IPS DF 19.7 (cell line): ENCODE data around the gene TECPR1.
A peak's percentile ranks its signal among the peaks of the same experiment; 100 is the strongest.

ENCODE experiments used
- DNase-seq: peaks from one replicate; pipeline ENCODE4 v3.0.0-alpha.2; 2013; ENCODE audit warnings: low read depth, low spot score

The TECPR1 gene, protein sequence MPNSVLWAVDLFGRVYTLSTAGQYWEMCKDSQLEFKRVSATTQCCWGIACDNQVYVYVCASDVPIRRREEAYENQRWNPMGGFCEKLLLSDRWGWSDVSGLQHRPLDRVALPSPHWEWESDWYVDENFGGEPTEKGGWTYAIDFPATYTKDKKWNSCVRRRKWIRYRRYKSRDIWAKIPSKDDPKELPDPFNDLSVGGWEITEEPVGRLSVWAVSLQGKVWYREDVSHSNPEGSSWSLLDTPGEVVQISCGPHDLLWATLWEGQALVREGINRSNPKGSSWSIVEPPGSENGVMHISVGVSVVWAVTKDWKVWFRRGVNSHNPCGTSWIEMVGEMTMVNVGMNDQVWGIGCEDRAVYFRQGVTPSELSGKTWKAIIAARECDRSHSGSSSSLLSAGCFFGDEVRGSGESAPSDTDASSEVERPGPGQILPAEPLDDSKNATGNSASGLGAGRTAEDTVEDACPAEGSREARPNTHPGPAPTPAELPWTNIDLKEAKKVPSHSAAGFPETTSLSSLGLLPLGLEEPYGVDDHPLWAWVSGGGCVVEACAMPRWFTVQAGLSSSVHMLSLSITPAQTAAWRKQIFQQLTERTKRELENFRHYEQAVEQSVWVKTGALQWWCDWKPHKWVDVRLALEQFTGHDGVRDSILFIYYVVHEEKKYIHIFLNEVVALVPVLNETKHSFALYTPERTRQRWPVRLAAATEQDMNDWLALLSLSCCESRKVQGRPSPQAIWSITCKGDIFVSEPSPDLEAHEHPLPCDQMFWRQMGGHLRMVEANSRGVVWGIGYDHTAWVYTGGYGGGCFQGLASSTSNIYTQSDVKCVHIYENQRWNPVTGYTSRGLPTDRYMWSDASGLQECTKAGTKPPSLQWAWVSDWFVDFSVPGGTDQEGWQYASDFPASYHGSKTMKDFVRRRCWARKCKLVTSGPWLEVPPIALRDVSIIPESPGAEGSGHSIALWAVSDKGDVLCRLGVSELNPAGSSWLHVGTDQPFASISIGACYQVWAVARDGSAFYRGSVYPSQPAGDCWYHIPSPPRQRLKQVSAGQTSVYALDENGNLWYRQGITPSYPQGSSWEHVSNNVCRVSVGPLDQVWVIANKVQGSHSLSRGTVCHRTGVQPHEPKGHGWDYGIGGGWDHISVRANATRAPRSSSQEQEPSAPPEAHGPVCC

DNA sequence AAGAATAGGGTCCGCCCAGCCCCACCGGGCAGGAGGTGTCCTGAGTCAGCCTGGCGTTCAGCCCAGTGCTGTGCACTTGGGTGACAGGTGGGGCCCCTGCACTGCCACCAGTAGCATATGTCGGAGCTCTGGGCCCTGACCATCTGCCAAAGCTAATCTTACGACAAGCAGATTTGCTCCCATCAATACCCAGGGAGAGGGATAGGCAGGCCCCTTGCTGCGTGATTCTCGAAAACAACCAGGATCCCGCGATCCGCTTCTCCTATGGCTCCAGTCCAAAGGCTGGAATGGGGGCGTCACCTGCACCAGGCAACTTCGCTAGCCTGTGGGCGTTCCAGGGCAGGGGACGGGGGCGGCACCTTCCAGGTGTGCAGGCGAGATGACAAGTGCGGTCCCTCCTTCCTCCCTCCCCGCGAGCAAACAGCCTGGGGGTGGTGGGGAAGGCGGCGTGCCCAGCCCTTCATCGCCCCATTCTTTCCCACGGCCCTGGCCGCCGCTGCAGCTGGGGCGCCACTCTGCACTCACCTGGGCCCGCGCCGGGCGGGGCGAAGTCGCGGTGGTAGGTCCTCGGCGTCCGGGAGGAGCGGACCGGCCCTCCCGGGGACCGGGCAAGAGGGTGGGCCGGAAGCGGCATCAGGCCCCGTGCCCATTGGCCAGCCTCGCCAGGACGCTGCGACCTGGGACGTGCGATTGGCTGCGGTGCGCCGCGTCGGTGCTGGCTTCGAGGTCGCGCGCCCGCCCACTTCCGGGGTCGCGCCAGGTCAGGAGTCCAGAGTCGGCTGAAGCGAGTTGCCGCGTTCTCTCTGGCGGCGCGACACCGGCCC lies at the start of gene TECPR1:
TECPR1 (minus strand) TSS at position 632 of the 824 bp plus-strand sequence. CDS start 6,086 bp downstream, outside the sequence.
- peak; percentile 73 for DNase-seq

DNA sequence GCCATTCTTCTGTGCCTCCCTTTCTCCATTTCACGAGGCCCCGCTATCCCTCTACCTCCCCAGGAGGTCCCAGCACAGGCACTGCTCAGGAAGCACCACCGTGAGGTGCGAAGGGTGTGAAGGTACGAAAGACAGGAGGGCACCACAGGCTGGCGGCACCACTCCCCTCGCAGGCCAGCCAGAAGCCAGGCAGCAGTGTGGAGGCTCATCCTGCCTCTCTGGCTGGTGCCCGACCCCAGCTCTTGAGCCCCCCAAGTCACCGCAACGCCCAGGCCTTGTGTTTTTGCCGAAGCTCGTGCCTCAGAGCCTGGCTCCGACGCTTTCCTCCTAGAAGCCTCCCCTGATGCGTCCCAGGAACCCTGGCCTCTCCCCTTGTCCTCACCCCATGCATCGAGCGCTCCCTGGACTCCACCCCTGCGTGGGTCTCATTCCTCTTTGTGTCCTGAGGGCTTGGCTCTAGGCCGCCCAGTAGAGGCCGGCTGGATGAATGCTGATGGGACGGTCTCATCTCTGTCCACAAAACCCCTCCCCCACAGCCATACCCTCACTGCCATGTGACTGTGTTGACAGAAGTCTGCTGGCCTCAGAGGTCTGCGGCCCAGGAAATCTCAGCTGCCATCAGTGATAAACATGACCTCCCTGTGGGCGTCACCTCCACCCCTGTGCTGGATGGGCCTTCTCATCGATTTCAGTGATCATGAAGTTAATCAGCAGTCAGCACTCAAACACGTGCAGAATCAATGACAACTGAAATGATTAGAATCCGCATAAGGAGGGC lies 48.8 kb upstream of the TECPR1 start:
- DNase-seq = no peak

DNA sequence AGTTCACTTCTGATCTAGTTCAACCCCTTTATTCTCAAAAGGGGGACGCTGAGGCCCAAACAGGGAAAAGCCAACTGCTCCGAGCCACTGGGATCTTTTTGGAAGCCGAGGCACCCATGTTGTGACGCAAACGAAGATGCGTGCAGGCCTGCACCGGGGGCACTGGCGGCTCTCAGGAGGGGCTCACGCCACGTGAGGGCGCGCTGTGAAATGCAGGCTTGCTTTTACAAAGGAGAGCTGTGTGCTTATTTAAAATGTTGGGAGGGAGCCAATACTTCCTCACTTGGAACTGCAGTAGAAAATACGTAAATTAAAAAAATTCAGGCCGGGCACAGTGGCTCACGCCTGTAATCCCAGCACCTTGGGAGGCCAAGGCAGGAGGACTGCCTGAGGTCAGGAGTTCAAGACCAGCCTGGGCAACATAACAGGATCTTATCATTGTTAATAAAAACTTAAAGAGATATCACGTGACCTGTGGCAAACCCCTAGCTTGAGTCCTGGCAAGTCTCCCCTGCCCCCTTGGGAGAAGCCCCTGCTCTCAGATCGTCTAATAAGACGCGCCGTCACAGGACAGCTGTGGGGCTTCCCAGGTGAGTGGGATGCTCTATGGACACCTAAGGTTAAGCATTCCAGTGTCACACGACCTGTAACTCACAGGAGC lies 45.7 kb upstream of the TECPR1 start:
- DNase-seq = no peak

DNA sequence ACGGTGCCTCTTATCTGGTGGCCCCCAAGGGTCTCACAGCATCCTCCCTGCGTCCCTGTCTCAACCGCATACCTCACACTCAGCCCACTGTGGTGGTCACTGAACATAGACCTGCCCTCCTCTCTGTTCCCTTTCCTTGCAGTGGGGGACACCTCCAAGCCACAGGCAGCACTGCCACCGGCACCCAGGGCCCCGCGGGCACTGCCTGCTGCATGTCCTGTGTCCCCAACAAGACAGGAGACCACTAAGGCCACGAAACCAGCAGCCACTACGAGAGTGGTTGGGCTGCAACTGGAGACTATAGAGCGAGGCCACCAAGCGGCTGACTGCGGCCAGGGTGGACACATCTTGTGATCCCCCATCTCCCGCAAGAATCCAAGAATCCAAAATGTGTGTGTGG lies 44.8 kb upstream of the TECPR1 start:
- DNase-seq = no peak

DNA sequence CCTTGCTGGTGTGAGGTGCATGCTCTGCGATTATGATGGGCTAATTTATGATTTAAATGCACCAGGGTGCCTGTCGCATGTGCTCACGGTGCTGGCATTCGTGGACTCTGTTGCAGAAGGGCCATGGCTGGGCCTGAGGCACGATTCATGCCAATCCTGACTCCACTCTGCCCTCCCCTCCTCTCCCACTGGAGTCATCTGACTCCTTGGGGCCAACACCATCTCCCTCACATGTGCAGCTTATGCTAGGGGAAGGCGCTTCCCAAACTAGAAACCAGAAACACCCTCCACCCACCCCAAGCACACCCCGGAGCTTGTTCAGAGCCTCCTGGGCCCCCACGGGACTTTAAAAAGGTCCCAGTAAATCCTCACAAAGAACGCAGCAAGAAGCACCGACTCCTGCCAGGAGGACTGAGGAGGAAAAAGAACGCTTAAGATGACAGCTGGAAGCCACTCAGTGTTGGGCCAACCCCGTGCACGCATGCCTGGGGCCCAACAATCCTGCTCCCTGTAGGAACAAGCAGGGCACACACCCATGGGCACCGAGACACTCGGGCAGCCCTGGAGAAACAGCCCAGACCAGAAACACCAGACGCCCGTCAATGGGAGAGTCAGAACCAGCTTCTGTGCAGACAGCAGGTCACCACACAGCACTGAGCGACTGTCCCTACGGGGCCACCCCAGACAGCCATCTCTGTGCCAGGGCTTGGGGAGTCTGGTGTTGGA lies 43.6 kb upstream of the TECPR1 start:
- no peak for DNase-seq

DNA sequence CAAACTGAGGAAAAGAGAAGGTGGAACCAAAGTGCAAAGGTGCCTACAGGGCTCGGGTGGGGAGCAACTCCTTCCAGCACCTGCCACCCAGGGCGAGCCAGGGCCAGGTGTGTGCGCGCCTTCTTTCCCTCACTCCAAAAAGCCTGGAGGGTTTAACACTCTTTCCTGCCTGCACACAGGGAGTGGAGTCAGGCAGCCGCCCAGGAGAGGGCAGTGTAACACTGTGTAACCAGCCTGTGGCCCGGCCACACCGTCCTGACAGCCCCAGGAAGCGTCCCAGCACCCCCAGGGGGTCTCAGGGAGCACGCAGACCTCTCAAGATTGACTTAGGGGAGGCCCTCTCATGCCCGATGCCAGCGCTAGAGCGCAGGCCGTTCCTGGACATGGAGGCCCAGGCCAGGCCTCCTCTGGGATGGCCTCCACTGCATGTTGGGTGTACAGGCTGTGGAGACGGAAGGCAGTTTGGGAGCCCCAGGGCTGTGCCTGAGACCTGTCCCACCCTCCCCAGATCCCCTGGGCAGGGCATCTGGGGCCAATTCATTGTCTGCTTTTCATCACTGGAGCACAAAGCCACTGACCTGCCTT lies 42.9 kb upstream of the TECPR1 start:
- DNase-seq = peak; percentile 54

DNA sequence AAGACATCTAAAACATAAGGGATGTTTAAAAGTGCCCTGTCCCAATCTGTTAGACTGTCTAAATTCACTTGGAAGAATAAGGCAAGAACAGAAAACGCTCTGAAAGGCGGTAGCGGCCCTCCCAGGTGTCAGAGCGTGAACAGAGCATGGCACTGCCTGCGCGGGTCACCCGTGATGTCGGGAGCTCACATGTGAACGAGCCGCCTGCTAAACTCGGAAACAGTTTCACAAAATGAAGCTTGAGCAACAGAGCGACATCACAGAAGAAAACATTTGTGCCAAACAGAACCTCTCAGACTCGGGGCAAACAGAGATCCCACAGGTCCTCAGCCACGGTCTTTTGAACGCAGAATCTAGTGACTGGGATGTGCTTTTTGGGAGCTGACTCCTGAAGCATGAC lies 42.3 kb upstream of the TECPR1 start:
- no peak for DNase-seq

DNA sequence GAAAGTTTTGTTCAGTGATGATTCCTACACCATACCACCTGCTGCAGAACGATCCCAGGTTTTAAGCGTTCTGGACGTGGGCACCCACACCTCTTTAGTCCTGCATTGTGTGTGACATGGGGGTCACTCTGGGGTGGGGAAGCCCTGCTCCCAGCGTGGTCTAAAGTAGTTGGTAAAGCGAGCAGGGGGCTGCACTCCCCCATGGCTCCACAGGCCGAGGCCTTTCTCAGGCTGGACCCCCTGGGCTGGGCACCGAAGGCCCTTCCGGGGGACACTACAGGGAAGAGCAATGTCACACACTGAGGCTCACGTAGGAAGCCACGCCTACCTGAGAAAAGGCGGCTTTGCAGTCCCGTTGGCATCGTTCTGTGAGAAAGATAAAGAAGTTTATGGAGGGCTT lies 41.7 kb upstream of the TECPR1 start:
- no peak for DNase-seq

DNA sequence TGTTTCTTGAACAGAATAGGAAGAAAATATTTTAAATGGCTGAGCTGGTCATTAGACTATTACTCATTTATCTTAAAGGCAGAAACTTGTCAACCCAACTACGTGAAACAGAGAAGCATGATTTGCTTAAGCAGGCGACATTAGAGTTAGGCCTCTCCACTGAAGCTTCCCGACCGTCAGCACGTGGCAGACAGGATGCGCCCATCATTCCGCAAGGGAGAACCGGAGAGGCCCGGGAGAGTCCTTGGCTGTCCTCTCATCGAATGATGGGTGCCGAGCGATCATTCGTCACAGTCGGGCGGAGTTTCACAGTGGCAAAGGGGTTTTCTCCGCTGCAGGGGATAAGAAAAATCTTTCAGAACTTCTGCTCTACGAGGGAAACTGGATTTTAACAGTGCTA lies 41.2 kb upstream of the TECPR1 start:
- DNase-seq = no peak

DNA sequence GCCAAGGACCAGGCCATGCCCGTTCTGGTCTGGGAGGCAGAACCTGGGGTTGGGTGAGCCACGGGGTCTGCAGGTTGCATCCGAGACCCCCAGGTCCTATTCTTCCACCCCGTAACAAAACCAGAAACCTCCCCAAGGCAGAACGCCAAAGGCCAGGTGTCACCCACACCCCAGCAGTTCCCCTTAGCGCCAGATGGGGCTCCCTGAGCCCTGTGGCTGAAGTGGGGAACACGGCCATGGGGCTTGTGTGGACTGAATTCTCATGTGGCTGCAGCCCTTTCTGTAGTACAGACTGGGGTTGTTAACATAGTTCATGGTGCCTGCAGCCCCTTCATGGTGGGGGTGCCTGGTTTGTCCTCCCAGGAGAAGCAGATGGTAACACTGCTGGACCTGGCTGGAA lies 39.7 kb upstream of the TECPR1 start:
- no peak for DNase-seq

DNA sequence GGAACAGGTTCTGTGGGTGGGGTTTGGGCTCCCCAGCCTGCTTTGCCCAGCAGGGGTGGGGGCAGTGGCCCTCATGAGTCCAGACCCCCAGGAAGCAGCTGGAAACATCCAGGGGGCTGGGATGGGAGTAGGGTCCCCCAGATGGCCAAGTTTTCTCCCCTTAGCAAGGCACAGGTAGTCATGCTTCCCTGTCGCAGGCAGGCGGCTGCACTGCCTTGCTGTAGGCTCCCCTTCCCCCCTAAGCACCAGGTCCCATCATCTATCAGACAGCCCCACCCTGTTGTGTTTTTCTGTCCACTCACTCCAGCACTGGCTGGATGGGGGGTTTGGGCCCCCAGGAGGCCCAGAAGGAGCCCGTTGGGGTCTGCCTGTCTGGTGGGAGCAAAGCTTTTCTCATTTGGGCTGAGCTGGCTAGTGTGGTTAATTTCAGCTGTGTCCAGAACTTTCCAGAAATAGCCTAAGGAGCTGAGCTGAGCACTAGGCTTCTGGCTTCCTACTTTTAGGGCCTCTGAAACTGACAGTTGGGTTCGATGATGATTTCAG lies 37.4 kb upstream of the TECPR1 start:
- no peak for DNase-seq

DNA sequence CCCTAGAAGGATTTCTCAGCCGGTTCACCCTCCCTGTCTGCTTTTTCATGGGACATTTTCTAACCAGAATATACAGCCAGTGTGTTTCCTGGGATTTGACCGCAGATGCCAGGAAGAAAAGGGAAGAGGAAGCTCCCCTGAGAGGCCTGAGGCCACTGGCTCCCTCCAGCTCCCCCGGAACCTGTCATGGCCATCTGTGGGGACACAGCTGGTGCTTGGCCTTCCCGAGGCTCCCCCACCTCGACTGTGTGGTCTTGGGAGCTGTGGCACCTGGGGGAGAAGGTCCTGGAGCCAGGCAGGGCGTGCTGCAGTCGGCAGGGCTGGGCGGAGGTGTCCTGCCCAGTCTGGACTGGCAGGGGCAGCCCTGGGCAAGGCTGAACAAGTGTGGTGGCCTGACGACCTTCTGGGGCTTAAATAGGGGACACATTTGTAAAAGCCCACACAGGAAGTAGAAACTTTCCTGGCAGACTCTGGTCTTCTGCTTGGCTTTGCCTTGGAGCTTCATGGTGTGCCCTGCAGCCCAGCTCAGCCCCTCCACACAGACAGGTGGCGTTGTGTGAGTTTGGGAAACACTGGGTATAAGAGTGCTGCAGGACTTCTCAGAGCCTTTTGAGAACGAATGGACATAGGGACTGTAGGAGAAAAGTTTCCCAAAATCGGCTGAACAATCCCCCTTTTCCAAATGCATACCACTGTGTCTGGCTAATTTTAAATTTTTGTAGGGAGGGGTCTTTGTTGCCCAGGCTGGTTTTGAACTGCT lies 36.2 kb upstream of the TECPR1 start:
- DNase-seq = no peak

DNA sequence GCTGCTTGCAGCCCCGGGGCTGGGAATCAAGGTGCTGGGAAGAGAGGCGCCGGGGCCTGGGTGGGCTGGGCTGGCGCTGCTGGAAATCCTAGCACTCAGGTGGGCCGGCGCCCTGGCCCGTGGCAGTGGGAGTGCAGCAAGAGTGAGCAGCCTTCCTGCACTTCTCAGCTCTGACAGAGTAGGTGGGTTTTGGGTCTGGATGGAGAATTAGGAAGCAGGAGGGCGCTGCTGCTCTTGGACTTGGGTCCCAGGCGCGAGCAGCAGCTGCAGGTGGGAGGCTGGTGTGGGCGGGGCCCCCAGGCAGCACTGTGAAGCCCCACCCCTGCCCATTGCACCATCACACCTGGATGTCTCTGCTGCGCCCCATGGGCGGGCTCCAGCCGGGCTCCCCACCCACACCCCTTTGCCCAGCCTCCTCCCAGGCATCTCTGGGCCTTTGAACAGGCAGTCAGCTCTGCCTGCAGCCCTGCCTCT lies 35.5 kb upstream of the TECPR1 start:
- DNase-seq = peak; percentile 38

DNA sequence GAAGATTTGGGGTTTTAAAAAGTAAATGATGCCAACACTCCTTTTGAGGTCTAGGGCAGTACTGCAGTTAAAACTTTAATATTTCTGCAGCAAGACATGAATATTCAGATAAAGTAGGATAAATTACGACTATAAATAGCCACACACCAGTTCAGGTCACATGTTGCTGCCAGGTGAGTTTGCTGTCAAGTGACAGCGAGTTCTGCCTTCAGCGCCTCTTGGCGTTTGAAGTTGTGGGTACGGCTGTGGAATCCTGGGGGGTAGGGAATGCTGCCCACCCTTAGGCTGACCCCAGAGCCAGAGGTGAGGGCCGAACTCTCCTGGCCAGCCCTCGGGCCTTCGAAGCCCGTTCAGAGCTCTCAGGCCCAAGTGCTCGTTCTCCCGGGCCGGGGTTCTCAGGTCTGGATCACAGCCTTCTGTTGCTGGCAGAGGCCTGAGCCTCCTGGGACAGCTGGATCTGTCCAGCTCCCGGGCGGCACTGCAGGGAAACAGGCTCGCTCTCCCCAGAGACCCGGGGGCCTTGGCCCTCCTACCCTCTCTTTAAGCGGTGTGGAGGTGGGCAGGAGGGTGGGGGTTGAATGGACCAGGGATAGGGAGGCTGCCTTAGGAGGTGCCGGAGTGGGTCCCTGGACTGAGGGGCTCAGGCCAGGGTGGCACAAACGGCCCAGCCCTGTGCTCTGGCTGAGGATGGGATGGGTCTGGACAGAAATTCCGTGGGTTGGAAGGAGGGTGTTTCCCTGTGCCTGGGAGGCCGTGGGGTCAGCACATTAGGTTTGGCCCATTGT lies 34.9 kb upstream of the TECPR1 start:
- DNase-seq = no peak

DNA sequence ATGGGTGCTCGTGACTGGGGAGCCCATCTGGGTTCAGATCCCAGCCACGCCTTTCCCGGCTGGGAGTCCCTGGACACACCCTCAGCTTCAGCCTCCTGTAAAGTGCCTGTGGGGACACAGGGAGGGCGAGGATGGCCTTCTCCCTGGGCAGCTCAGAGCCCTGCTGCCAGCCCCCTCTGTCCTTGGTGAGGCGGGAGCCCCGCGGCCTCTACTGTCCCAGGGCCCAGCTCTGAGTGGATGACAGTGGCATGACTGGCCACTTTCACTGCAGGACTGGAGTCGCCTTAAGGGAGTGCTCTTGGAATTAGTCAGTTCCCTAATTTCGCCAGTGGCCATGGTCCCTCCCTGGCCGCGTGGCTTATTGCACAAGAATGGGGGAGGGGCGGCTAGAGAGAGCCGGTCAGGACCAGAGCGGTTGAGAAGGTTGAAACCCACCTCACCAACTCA lies 34.1 kb upstream of the TECPR1 start:
- no peak for DNase-seq

DNA sequence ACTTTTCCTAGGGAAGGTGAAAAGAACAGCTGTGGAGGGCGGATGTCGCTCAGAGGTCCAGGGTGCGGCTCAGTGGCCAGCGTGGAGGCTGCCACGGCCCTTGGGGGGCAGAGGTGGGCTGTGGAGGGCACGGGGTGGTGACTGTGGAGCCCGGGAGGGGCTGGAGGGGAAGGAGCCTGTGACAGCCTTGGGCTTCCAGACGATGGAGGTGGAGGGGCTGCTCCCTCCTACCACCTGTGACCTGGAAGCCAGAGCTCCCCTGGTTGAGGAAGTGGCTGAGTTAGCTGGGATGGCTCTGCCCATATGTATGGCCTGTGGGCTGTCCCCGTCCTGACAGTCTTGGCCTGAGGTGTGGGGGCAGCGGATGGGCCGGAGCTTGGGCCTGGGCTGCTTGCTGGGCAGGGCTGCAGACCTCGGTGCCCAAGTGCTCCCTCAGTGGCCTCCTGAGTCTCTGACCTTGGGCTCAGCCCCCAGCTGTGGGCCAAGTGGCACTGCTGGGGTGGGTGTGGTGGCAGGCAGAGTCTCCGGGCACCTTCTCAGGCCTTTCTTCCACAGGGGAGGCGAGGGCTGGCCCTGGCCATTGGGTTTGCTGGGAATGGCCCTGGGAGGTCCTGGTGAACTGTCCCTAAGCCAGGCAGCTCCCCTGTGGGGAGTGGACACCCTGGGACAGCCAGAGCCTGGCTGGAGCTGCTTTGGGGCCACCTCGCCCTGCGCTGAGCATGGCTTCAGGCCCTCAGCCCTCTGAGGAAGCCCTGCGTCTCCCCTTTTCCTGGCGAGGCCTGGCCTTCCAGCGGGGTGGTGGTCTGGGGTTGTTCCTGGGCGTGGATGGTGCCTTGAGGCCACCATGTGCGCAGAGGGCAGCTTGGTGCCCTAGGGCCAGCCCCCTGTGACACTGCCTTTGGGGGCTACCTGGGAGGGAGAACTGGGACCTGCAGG lies 33.4 kb upstream of the TECPR1 start:
- no peak for DNase-seq
